GM23338 (cell line): Measurements from ENCODE around the gene RIPOR3. TPM values are rescaled to one million over a fixed set of nuclear protein-coding genes. Genes with fewer than 3 reads are reported as not detected.

ENCODE experiments used
- ATAC-seq: fragments of 200-7000 bp; cut with Tn5 transposase; 3 replicates; pipeline ENCODE4 v1.9.1; 2020
- DNase-seq: peaks from one replicate; pipeline ENCODE4 v3.0.0-alpha.2; 2015; ENCODE audit warnings: low spot score
- H2AFZ ChIP-seq: fragments of 200-600 bp; sonication (generic); 2 replicates; pipeline ENCODE4 v1.8.0; 2016; ENCODE audit warnings: antibody characterized with exemption, mild to moderate bottlenecking, moderate library complexity
- H3F3A ChIP-seq: fragments of 200-600 bp; sonication (generic); replicated peaks from 2 replicates; pipeline ENCODE4 v1.8.0; 2017; ENCODE audit warnings: antibody characterized with exemption, mixed run types, low read depth
- H3K27ac ChIP-seq: fragments of 200-600 bp; sonication (generic); 2 replicates; pipeline ENCODE4 v1.6.1; 2016; ENCODE audit warnings: low read depth
- H3K27me3 ChIP-seq: fragments of 200-600 bp; sonication (generic); 2 replicates; pipeline ENCODE4 v1.8.0; 2016; ENCODE audit warnings: mild to moderate bottlenecking, mixed run types, moderate library complexity; ENCODE audit not compliant: insufficient read depth
- H3K36me3 ChIP-seq: fragments of 200-600 bp; sonication (generic); 2 replicates; pipeline ENCODE4 v1.8.0; 2016; ENCODE audit warnings: mild to moderate bottlenecking; ENCODE audit not compliant: insufficient read depth
- H3K4me1 ChIP-seq: fragments of 200-600 bp; sonication (generic); 2 replicates; pipeline ENCODE4 v1.8.0; 2016; ENCODE audit warnings: mild to moderate bottlenecking, moderate library complexity; ENCODE audit not compliant: insufficient read depth
- H3K4me2 ChIP-seq: fragments of 200-600 bp; sonication (generic); 2 replicates; pipeline ENCODE4 v1.7.1; 2017; ENCODE audit warnings: mixed run types
- H3K4me3 ChIP-seq: fragments of 200-600 bp; sonication (generic); 2 replicates; pipeline ENCODE4 v1.6.1; 2016; ENCODE audit warnings: mixed run types
- H3K79me2 ChIP-seq: fragments of 200-600 bp; sonication (generic); replicated peaks from 2 replicates; pipeline ENCODE4 v1.8.0; 2017; ENCODE audit warnings: mild to moderate bottlenecking; ENCODE audit not compliant: insufficient read depth
- H3K9me2 ChIP-seq: fragments of 200-600 bp; sonication (generic); 2 replicates; pipeline ENCODE4 v1.8.0; 2017; ENCODE audit not compliant: insufficient read depth
- H4K20me1 ChIP-seq: fragments of 200-600 bp; sonication (generic); replicated peaks from 2 replicates; pipeline ENCODE4 v1.8.0; 2017; ENCODE audit warnings: mild to moderate bottlenecking; ENCODE audit not compliant: insufficient read depth
- H3K27ac Mint-ChIP-seq: 2 replicates; pipeline ENCODE4 v1.8.0; 2020; ENCODE audit warnings: inconsistent platforms, mild to moderate bottlenecking, moderate library complexity, mixed read lengths
- H3K27me3 Mint-ChIP-seq: 3 replicates; pipeline ENCODE4 v1.8.0; 2022; ENCODE audit warnings: low read depth, mild to moderate bottlenecking, moderate library complexity, mixed read lengths, inconsistent platforms; ENCODE audit not compliant: insufficient read depth, poor library complexity
- H3K36me3 Mint-ChIP-seq: 3 replicates; pipeline ENCODE4 v1.8.0; 2021; ENCODE audit warnings: low read depth, mild to moderate bottlenecking, inconsistent platforms, moderate library complexity, mixed read lengths
- H3K4me1 Mint-ChIP-seq: 3 replicates; pipeline ENCODE4 v1.8.0; 2020; ENCODE audit warnings: mild to moderate bottlenecking, inconsistent platforms, mixed read lengths
- H3K4me3 Mint-ChIP-seq: 3 replicates; pipeline ENCODE4 v1.8.0; 2021; ENCODE audit warnings: moderate library complexity, mild to moderate bottlenecking, inconsistent platforms, mixed read lengths
- H3K9me3 Mint-ChIP-seq: 3 replicates; pipeline ENCODE4 v1.8.0; 2020; ENCODE audit warnings: moderate library complexity, mild to moderate bottlenecking, inconsistent platforms, mixed read lengths
- CREB1 ChIP-seq: fragments of 250-450 bp; sonication (Bioruptor Pico); IDR thresholded peaks from 2 replicates; pipeline ENCODE4 v1.5.0; 2020; ENCODE audit warnings: low read depth, mild to moderate bottlenecking, moderate library complexity
- EZH2 ChIP-seq: fragments of 200-600 bp; sonication (generic); IDR thresholded peaks from one replicate; pipeline ENCODE4 v1.8.0; 2017; ENCODE audit warnings: antibody characterized with exemption, mild to moderate bottlenecking, low read depth; ENCODE audit not compliant: unreplicated experiment
- EZH2phosphoT487 ChIP-seq: fragments of 200-600 bp; sonication (generic); IDR thresholded peaks from one replicate; pipeline ENCODE4 v1.8.1; 2018; ENCODE audit warnings: antibody characterized with exemption; ENCODE audit not compliant: unreplicated experiment
- JUNB ChIP-seq: IDR thresholded peaks from one replicate; pipeline ENCODE4 v1.6.1; 2016; ENCODE audit warnings: antibody characterized with exemption; ENCODE audit not compliant: unreplicated experiment
- STAT1 ChIP-seq: IDR thresholded peaks from one replicate; pipeline ENCODE4 v1.6.1; 2016; ENCODE audit warnings: antibody characterized with exemption; ENCODE audit not compliant: unreplicated experiment
- ZNF114 ChIP-seq: fragments of 250-450 bp; sonication (Bioruptor Pico); IDR thresholded peaks from 2 replicates; pipeline ENCODE4 v1.5.0; 2020; ENCODE audit warnings: mild to moderate bottlenecking, moderate library complexity
- ZNF331 ChIP-seq: fragments of 250-450 bp; sonication (Bioruptor Pico); IDR thresholded peaks from 2 replicates; pipeline ENCODE4 v1.5.0; 2020; ENCODE audit warnings: low read depth, mild to moderate bottlenecking, moderate library complexity
- polyA plus RNA-seq: library from polyadenylated mRNA; unstranded; fragments of >200 nt; fragmentation: Nextera tagmentation; extraction: Ambion mirVana; gene quantifications from 2 replicates; pipeline ENCODE4 v1.2.1, GENCODE V29; 2016
- total RNA-seq: library from RNA; depleted of rRNA; stranded (reverse); fragments of >200 nt; shearing (Covaris generic); gene quantifications from 2 replicates; pipeline ENCODE4 v1.2.3, GENCODE V29; 2014
- TF ChIP-seq, protein P1 (sequence below), 2 experiments: fragments of 200-600 bp in 1 of 2; sonication (generic) in 1 of 2; conservative IDR thresholded peaks; 2 replicates each; pipeline versions ENCODE4 v1.5.1 to v1.6.1; 2016 to 2017; ENCODE audit warnings: antibody characterized with exemption in 2 of 2, low read depth in 2 of 2, mild to moderate bottlenecking in 2 of 2, moderate library complexity in 1 of 2
- TF ChIP-seq, protein P2 (sequence below): IDR thresholded peaks from one replicate; pipeline ENCODE4 v1.6.1; 2018; ENCODE audit warnings: antibody characterized with exemption; ENCODE audit not compliant: unreplicated experiment

The RIPOR3 gene
- total and polyA plus RNA-seq, 2 experiments from 2014 or later, result 4.9 to 6.3 TPM

DNA sequence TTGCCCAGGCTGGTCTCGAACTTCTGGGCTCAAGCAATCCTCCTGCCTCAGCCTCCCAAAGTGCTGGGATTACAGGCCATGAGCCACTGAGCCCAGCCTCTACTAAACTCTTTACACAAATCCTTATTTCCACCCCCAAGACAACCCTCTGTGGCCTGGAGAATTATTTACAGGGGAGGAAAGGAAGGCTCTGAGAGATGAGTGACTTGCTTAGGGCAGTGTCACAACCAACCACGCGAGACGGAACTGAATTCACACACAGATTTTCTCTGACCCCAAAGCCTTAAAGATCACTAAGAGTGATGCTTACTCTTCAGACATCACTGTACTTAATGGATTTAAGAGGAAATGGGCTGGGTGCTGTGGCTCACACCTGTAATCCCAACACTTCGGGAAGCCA lies 86.2 kb downstream of the RIPOR3 start:
- no peaks in the 10 kb centered on the region for H3K27me3 ChIP-seq
- H3K4me3 ChIP-seq, result no peak overlapping the region
- 0 out of 3 replicates have a peak, but pooled peaks cover under 1% of the 10 kb centered on the region for H3K4me1 Mint-ChIP-seq
- no peaks in the 10 kb centered on the region for H3K36me3 Mint-ChIP-seq
- H3K9me3 Mint-ChIP-seq, result no peaks in the 10 kb centered on the region; the same call in 2 of the 3 replicates
- H3K9me2 ChIP-seq, result no peaks in the 10 kb centered on the region
- no peak overlapping the region for H3K4me2 ChIP-seq
- H3K4me3 Mint-ChIP-seq, result no peak overlapping the region
- H3K27ac Mint-ChIP-seq, result no peak overlapping the region
- H3K27ac ChIP-seq, result no peak overlapping the region
- H3K36me3 ChIP-seq, result no peaks in the 10 kb centered on the region
- H2AFZ ChIP-seq, result no peak overlapping the region
- no peaks in the 10 kb centered on the region for H3K79me2 ChIP-seq
- H3K27me3 Mint-ChIP-seq, result peaks cover 1% of the 10 kb centered on the region
- DNase-seq, result no peak
- ATAC-seq, result no peak
- no peak for TF ChIP-seq EZH2
- no peak for TF ChIP-seq CREB1 (CRISPR knock-in tag)
- no peak for TF ChIP-seq JUNB
- H3K4me1 ChIP-seq, result no peaks in the 10 kb centered on the region
- H3F3A ChIP-seq, result no peaks in the 10 kb centered on the region
- no peaks in the 10 kb centered on the region for H4K20me1 ChIP-seq

DNA sequence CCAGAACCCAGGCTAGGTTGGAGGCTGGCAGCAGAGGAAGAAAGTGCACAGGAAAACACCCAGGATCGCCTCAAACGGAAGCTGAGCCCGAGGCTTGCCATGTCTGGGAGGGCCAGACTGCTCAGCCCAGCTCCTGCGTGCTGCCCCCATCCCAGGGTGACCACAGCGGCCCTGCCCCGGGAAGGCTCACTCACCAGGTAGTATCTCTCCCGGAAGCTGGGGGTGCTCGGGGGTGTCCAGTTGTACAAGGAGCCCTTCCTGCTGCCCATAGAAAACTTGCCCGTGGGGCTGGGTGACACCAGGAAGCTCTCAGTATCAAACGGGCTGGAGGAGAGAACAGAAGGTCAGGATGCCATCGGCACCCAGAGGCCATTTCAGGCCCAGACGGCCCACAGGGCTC lies 86.9 kb downstream of the RIPOR3 start:
- Histone ChIP-seq H3K79me2 (no peaks in the 10 kb centered on the region), H3K4me1 (no peaks in the 10 kb centered on the region), H3F3A (no peaks in the 10 kb centered on the region), H3K4me2 (no peak overlapping the region), H3K27ac (no peak overlapping the region), H4K20me1 (no peaks in the 10 kb centered on the region), H3K4me3 (no peak overlapping the region), H3K27me3 (no peaks in the 10 kb centered on the region), H3K9me2 (no peaks in the 10 kb centered on the region), H2AFZ (no peak overlapping the region), H3K36me3 (no peaks in the 10 kb centered on the region)
- Mint-ChIP-seq H3K9me3 (no peaks in the 10 kb centered on the region; the same call in 2 of the 3 replicates), H3K27me3 (no peaks in the 10 kb centered on the region), H3K4me1 (no peaks in the 10 kb centered on the region), H3K36me3 (no peaks in the 10 kb centered on the region), H3K4me3 (no peak overlapping the region), H3K27ac (no peak overlapping the region)
- ATAC-seq (no peak), DNase-seq (no peak)
- TF ChIP-seq EZH2, result no peak
- TF ChIP-seq, protein P1, sequence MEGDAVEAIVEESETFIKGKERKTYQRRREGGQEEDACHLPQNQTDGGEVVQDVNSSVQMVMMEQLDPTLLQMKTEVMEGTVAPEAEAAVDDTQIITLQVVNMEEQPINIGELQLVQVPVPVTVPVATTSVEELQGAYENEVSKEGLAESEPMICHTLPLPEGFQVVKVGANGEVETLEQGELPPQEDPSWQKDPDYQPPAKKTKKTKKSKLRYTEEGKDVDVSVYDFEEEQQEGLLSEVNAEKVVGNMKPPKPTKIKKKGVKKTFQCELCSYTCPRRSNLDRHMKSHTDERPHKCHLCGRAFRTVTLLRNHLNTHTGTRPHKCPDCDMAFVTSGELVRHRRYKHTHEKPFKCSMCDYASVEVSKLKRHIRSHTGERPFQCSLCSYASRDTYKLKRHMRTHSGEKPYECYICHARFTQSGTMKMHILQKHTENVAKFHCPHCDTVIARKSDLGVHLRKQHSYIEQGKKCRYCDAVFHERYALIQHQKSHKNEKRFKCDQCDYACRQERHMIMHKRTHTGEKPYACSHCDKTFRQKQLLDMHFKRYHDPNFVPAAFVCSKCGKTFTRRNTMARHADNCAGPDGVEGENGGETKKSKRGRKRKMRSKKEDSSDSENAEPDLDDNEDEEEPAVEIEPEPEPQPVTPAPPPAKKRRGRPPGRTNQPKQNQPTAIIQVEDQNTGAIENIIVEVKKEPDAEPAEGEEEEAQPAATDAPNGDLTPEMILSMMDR (conservative IDR thresholded peaks at IDR 0.05; ENCODE audit: low read depth in 2 of 2), result no peak

DNA sequence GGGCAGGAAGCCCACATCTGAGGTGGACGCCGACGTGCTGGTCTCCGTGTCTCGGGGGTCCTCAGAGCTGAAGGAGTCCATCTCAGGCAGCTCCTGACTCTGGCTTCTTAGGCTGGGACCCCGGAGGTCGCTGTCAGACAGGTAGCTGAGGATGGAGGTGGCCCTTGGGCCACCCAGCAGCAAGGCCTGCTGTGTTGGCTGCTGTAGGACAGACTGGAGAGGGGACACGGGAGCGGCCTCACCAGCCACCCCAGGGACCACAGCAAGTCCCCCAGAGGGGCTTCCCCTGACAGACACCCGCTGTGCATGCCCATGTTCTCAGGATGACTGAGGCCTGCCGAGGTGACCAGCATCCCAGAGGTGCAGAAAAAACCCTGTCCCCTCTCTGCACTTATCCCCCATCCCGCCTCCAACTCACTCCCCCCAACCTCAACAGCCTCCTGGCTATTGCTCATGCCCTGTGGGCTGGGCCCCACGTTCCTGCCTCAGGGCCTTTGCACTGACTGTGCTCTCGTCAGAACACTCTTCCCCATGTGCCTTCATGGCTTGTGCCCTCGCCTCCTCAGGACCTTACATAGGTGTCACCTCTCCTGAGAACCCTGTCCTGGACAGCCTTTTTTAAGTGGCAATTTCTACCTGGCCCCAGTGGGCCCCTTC lies 88.8 kb downstream of the RIPOR3 start:
- ATAC-seq (no peak), DNase-seq (no peak)
- no peak overlapping the region for H3K4me2 ChIP-seq
- no peak overlapping the region for H3K4me3 Mint-ChIP-seq
- no peak overlapping the region for H3K27ac Mint-ChIP-seq
- no peaks in the 10 kb centered on the region for H3F3A ChIP-seq
- H3K4me1 Mint-ChIP-seq, result no peaks in the 10 kb centered on the region
- H3K27me3 ChIP-seq, result no peaks in the 10 kb centered on the region
- H3K4me3 ChIP-seq, result no peak overlapping the region
- H3K36me3 Mint-ChIP-seq, result no peaks in the 10 kb centered on the region
- no peaks in the 10 kb centered on the region for H3K79me2 ChIP-seq
- H4K20me1 ChIP-seq, result no peaks in the 10 kb centered on the region
- H3K36me3 ChIP-seq, result no peaks in the 10 kb centered on the region
- no peak overlapping the region for H3K27ac ChIP-seq
- no peaks in the 10 kb centered on the region for H3K4me1 ChIP-seq
- no peaks in the 10 kb centered on the region for H3K27me3 Mint-ChIP-seq
- no peaks in the 10 kb centered on the region for H3K9me2 ChIP-seq
- no peak overlapping the region for H2AFZ ChIP-seq
- no peaks in the 10 kb centered on the region; the same call in 2 of the 3 replicates for H3K9me3 Mint-ChIP-seq
- TF ChIP-seq, protein P2, sequence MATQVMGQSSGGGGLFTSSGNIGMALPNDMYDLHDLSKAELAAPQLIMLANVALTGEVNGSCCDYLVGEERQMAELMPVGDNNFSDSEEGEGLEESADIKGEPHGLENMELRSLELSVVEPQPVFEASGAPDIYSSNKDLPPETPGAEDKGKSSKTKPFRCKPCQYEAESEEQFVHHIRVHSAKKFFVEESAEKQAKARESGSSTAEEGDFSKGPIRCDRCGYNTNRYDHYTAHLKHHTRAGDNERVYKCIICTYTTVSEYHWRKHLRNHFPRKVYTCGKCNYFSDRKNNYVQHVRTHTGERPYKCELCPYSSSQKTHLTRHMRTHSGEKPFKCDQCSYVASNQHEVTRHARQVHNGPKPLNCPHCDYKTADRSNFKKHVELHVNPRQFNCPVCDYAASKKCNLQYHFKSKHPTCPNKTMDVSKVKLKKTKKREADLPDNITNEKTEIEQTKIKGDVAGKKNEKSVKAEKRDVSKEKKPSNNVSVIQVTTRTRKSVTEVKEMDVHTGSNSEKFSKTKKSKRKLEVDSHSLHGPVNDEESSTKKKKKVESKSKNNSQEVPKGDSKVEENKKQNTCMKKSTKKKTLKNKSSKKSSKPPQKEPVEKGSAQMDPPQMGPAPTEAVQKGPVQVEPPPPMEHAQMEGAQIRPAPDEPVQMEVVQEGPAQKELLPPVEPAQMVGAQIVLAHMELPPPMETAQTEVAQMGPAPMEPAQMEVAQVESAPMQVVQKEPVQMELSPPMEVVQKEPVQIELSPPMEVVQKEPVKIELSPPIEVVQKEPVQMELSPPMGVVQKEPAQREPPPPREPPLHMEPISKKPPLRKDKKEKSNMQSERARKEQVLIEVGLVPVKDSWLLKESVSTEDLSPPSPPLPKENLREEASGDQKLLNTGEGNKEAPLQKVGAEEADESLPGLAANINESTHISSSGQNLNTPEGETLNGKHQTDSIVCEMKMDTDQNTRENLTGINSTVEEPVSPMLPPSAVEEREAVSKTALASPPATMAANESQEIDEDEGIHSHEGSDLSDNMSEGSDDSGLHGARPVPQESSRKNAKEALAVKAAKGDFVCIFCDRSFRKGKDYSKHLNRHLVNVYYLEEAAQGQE, result no peak
- TF ChIP-seq JUNB (no peak), CREB1 (CRISPR knock-in tag) (no peak), ZNF114 (CRISPR knock-in tag) (no peak), ZNF331 (CRISPR knock-in tag) (no peak), STAT1 (no peak), EZH2phosphoT487 (no peak)
- TF ChIP-seq, protein P1 (conservative IDR thresholded peaks at IDR 0.05; ENCODE audit: low read depth in 2 of 2), result no peak
